GM18498 (cell line): ENCODE results near the gene TMEM167B.
A peak's percentile ranks its signal among the peaks of the same experiment; 100 is the strongest.

Source experiments
- ATAC-seq: cut with Tn5 transposase; IDR thresholded peaks from one replicate; pipeline ENCODE4 v1.9.1; 2021; ENCODE audit warnings: mild to moderate bottlenecking, moderate library complexity; ENCODE audit not compliant: unreplicated experiment

TMEM167B gene

GRCh38 chr1:109080441-109081082 lies 10.0 kb upstream of the TMEM167B start:
- ATAC-seq = no peak

- no peak for ATAC-seq
These were observed 7.1 kb upstream of the TMEM167B start for GRCh38 chr1:109083501-109083900.

- ATAC-seq = no peak
These were observed 6.6 kb upstream of the TMEM167B start for GRCh38 chr1:109083923-109084322.

GRCh38 chr1:109084563-109085517 lies 5.7 kb upstream of the TMEM167B start:
- no peak for ATAC-seq

GRCh38 chr1:109089242-109090015 lies 1.1 kb upstream of the TMEM167B start:
- no peak for ATAC-seq

- ATAC-seq = peak; percentile 51
These were observed 694 bp downstream of the TMEM167B start for GRCh38 chr1:109091078-109091838.

GRCh38 chr1:109091839-109092193 lies 1.3 kb downstream of the TMEM167B start:
- ATAC-seq = no peak

- ATAC-seq = no peak
These were observed 3.8 kb downstream of the TMEM167B start for GRCh38 chr1:109094377-109094803.

- no peak for ATAC-seq
These were observed 4.3 kb downstream of the TMEM167B start for GRCh38 chr1:109094871-109095270.

GRCh38 chr1:109095631-109096030 lies 5.1 kb downstream of the TMEM167B start:
- ATAC-seq = no peak

- no peak for ATAC-seq
These were observed 5.6 kb downstream of the TMEM167B start for GRCh38 chr1:109096120-109096519.

GRCh38 chr1:109099938-109100773 lies 9.6 kb downstream of the TMEM167B start:
- ATAC-seq = peak; percentile 92

- ATAC-seq = no peak
These were observed 14.0 kb downstream of the TMEM167B start for GRCh38 chr1:109104364-109105151.

GRCh38 chr1:109105881-109106280 lies 15.3 kb downstream of the TMEM167B start:
- ATAC-seq = no peak

- no peak for ATAC-seq
These were observed 17.2 kb downstream of the TMEM167B start for GRCh38 chr1:109107785-109108184.

- no peak for ATAC-seq
These were observed 19.3 kb downstream of the TMEM167B start for GRCh38 chr1:109109906-109110305.

- ATAC-seq = no peak
These were observed 21.0 kb downstream of the TMEM167B start for GRCh38 chr1:109111386-109112055.

- no peak for ATAC-seq
These were observed 21.6 kb downstream of the TMEM167B start for GRCh38 chr1:109112056-109112651.
